CD4-positive, CD25-positive, alpha-beta regulatory T cell (primary cell): ENCODE data around the gene EEF2KMT. TPM values are rescaled to one million over a fixed set of nuclear protein-coding genes. Genes with fewer than 3 reads are reported as not detected.
"Not testable (repeated sequence)": the region's sequence is repeated elsewhere in the genome, so short reads cannot be mapped to it uniquely, and the experiment has no call there.

ENCODE experiments used
- ATAC-seq, 2 donors: fragments of 150-1000 bp; cut with Tn5 transposase; one replicate each; pipeline ENCODE4 v1.10.0; 2021; ENCODE audit warnings: low read depth in 2 of 2, moderate number of reproducible peaks in 2 of 2, moderate library complexity in 1 of 2
- DNase-seq, 3 donors: peaks; one replicate each; pipeline versions ENCODE4 v3.0.0 to v3.0.0-alpha.2; 2012 to 2022; ENCODE audit warnings: mixed read lengths in 1 of 3
- H3K27ac ChIP-seq: one replicate; pipeline ENCODE4 v1.7.0; 2013; ENCODE audit warnings: mild to moderate bottlenecking, low read length; ENCODE audit not compliant: insufficient read depth, poor library complexity, severe bottlenecking
- H3K27me3 ChIP-seq: one replicate; pipeline ENCODE4 v1.7.0; 2013; ENCODE audit warnings: low read length; ENCODE audit not compliant: control insufficient read depth, insufficient read depth
- H3K36me3 ChIP-seq: one replicate; pipeline ENCODE4 v1.7.0; 2013; ENCODE audit warnings: mild to moderate bottlenecking, low read length, moderate library complexity; ENCODE audit not compliant: control insufficient read depth, insufficient read depth
- H3K4me1 ChIP-seq: 2 replicates; pipeline ENCODE4 v1.7.0; 2013; ENCODE audit warnings: mild to moderate bottlenecking, low read length; ENCODE audit not compliant: insufficient read depth, control insufficient read depth, poor library complexity, severe bottlenecking
- H3K4me3 ChIP-seq: one replicate; pipeline ENCODE4 v1.7.0; 2013; ENCODE audit warnings: low read depth, mild to moderate bottlenecking, low read length, moderate library complexity
- H3K9me3 ChIP-seq, 2 experiments: 1 replicate in 1 of 2; 2 replicates in 1 of 2; pipeline ENCODE4 v1.7.0; 2013; ENCODE audit warnings: low read length in 2 of 2, mild to moderate bottlenecking in 1 of 2, moderate library complexity in 1 of 2; ENCODE audit not compliant: control insufficient read depth in 2 of 2
- H3K27ac Mint-ChIP-seq, 3 donors: one replicate each; pipeline ENCODE4 v1.8.0; 2020 to 2022; ENCODE audit warnings: mild to moderate bottlenecking in 3 of 3, mixed read lengths in 3 of 3, moderate library complexity in 2 of 3
- H3K27me3 Mint-ChIP-seq: one replicate; pipeline ENCODE4 v1.8.0; 2022; ENCODE audit warnings: mild to moderate bottlenecking, mixed read lengths
- H3K36me3 Mint-ChIP-seq: one replicate; pipeline ENCODE4 v1.8.0; 2020; ENCODE audit warnings: mixed read lengths
- H3K4me1 Mint-ChIP-seq, 4 donors: one replicate each; pipeline ENCODE4 v1.8.0; 2020 to 2022; ENCODE audit warnings: mixed read lengths in 4 of 4, mild to moderate bottlenecking in 1 of 4
- H3K4me3 Mint-ChIP-seq, 4 donors: one replicate each; pipeline ENCODE4 v1.8.0; 2020 to 2022; ENCODE audit warnings: mild to moderate bottlenecking in 4 of 4, mixed read lengths in 4 of 4, moderate library complexity in 3 of 4
- H3K9me3 Mint-ChIP-seq, 7 donors: one replicate each; pipeline ENCODE4 v1.8.0; 2020 to 2022; ENCODE audit warnings: mixed read lengths in 7 of 7, mild to moderate bottlenecking in 3 of 7, moderate library complexity in 2 of 7
- polyA plus RNA-seq, 4 donors: library from polyadenylated mRNA; unstranded; fragments of 300-500 nt; fragmentation: Illumina TruSeq; gene quantifications; one replicate each; pipeline ENCODE4 v1.2.3, GENCODE V29; 2021
- total RNA-seq: library from RNA; stranded (reverse); gene quantifications from one replicate; pipeline ENCODE4 v1.2.3, GENCODE V29; 2022

The EEF2KMT gene
- total and polyA plus RNA-seq, 5 donors from 2014 or later: 3.7 to 19.6 (median 13.9) TPM

- H3K9me3 Mint-ChIP-seq, H3K4me3 ChIP-seq, ATAC-seq, H3K4me1 Mint-ChIP-seq, H3K27me3 ChIP-seq, H3K4me1 ChIP-seq, H3K36me3 ChIP-seq, H3K36me3 Mint-ChIP-seq, H3K27ac ChIP-seq, H3K9me3 ChIP-seq: not testable (repeated sequence)
- Mint-ChIP-seq H3K27me3 (peaks cover 13% of the 10 kb centered on the region), H3K4me3 (peak overlapping the region in 1 of 4 donors; percentile 50), H3K27ac (peak overlapping the region in 1 of 3 donors; percentile 67)
- DNase-seq: peak in 1 of 3 donors; percentile 24
Measured at GRCh38 chr16:5117300-5118087, 19.9 kb upstream of the EEF2KMT start.

GRCh38 chr16:5116780-5117295 lies 19.2 kb upstream of the EEF2KMT start:
- H3K4me1 Mint-ChIP-seq, H3K27me3 ChIP-seq, H3K9me3 ChIP-seq, H3K36me3 Mint-ChIP-seq, H3K36me3 ChIP-seq, H3K27me3 Mint-ChIP-seq, H3K4me3 Mint-ChIP-seq, H3K27ac Mint-ChIP-seq, ATAC-seq, DNase-seq, H3K27ac ChIP-seq, H3K9me3 Mint-ChIP-seq, H3K4me1 ChIP-seq, H3K4me3 ChIP-seq: not testable (repeated sequence)

- not testable (repeated sequence) for H3K36me3 ChIP-seq, H3K27me3 ChIP-seq, H3K4me3 Mint-ChIP-seq, H3K27ac ChIP-seq, DNase-seq, H3K4me1 ChIP-seq, H3K9me3 ChIP-seq, H3K36me3 Mint-ChIP-seq, H3K9me3 Mint-ChIP-seq, H3K27ac Mint-ChIP-seq, H3K4me1 Mint-ChIP-seq, H3K4me3 ChIP-seq, ATAC-seq, H3K27me3 Mint-ChIP-seq
Measured at GRCh38 chr16:5110933-5111332, 13.3 kb upstream of the EEF2KMT start.

GRCh38 chr16:5108505-5109158 lies 11.0 kb upstream of the EEF2KMT start:
- Mint-ChIP-seq H3K9me3 (no peaks in the 10 kb centered on the region), H3K4me1 (no peaks in the 10 kb centered on the region), H3K4me3 (no peak overlapping the region), H3K27ac (no peak overlapping the region), H3K36me3 (no peaks in the 10 kb centered on the region), H3K27me3 (no peaks in the 10 kb centered on the region)
- Histone ChIP-seq H3K4me1 (no peaks in the 10 kb centered on the region), H3K9me3 (no peaks in the 10 kb centered on the region), H3K27ac (no peak overlapping the region), H3K4me3 (no peak overlapping the region), H3K27me3 (no peaks in the 10 kb centered on the region), H3K36me3 (no peaks in the 10 kb centered on the region)
- ATAC-seq (no peak), DNase-seq (no peak)

- H3K27me3 Mint-ChIP-seq, H3K4me1 Mint-ChIP-seq, H3K36me3 Mint-ChIP-seq, H3K4me3 Mint-ChIP-seq, DNase-seq, ATAC-seq, H3K27me3 ChIP-seq, H3K4me1 ChIP-seq, H3K4me3 ChIP-seq, H3K9me3 Mint-ChIP-seq, H3K27ac ChIP-seq, H3K27ac Mint-ChIP-seq, H3K36me3 ChIP-seq, H3K9me3 ChIP-seq: not testable (repeated sequence)
Measured at GRCh38 chr16:5105039-5105438, 7.4 kb upstream of the EEF2KMT start.

GRCh38 chr16:5103296-5104032 lies 5.9 kb upstream of the EEF2KMT start:
- not testable (repeated sequence) for H3K4me3 ChIP-seq, ATAC-seq, DNase-seq, H3K27me3 Mint-ChIP-seq, H3K36me3 ChIP-seq, H3K9me3 Mint-ChIP-seq, H3K27ac ChIP-seq, H3K4me1 ChIP-seq, H3K36me3 Mint-ChIP-seq, H3K4me1 Mint-ChIP-seq, H3K27ac Mint-ChIP-seq, H3K27me3 ChIP-seq, H3K9me3 ChIP-seq
- peak overlapping the region in 1 of 4 donors; percentile 32 for H3K4me3 Mint-ChIP-seq

GRCh38 chr16:5099174-5099573 lies 1.6 kb upstream of the EEF2KMT start:
- Mint-ChIP-seq H3K4me1 (peaks cover 6 to 20% (median 10%) of the 10 kb centered on the region in 4 donors), H3K27ac (peak overlapping the region in 1 of 3 donors; percentile 95), H3K4me3 (peak overlapping the region; percentile 91 to 97 (median 95))
- H3K36me3 Mint-ChIP-seq, ATAC-seq, H3K36me3 ChIP-seq, H3K27ac ChIP-seq, H3K9me3 ChIP-seq, H3K9me3 Mint-ChIP-seq, H3K4me3 ChIP-seq, H3K27me3 Mint-ChIP-seq, DNase-seq, H3K27me3 ChIP-seq, H3K4me1 ChIP-seq: not testable (repeated sequence)
